Tibial nerve (tissue), 4 donors: Measurements from ENCODE around the gene CRYGA. TPM values are rescaled to one million over a fixed set of nuclear protein-coding genes. Genes with fewer than 3 reads are reported as not detected.

Source experiments
- DNase-seq, 2 donors: peaks; one replicate each; pipeline ENCODE4 v3.0.0-alpha.2; 2019; ENCODE audit warnings: low spot score in 2 of 2
- H3K27ac ChIP-seq, 4 donors: fragments of 200-600 bp; sonication (generic) in 3 of 4; one replicate each; pipeline ENCODE4 v1.5.1; 2017 to 2019; ENCODE audit warnings: mild to moderate bottlenecking in 1 of 4
- H3K27me3 ChIP-seq, 2 donors: fragments of 200-600 bp; sonication (generic) in 1 of 2; one replicate each; pipeline versions ENCODE4 v1.5.1 to v1.6.0; 2017 to 2019
- H3K36me3 ChIP-seq, 3 donors: fragments of 200-600 bp; sonication (generic); one replicate each; pipeline ENCODE4 v1.5.1; 2018 to 2019
- H3K4me1 ChIP-seq, 4 donors: fragments of 200-600 bp; sonication (generic) in 3 of 4; one replicate each; pipeline ENCODE4 v1.5.1; 2017 to 2019
- H3K4me3 ChIP-seq, 4 donors: fragments of 200-600 bp; sonication (generic) in 3 of 4; one replicate each; pipeline ENCODE4 v1.5.1; 2017 to 2019; ENCODE audit warnings: mild to moderate bottlenecking in 1 of 4, moderate library complexity in 1 of 4
- H3K9me3 ChIP-seq, 4 donors: fragments of 200-600 bp; sonication (generic) in 3 of 4; one replicate each; pipeline ENCODE4 v1.5.1; 2017 to 2019
- EP300 ChIP-seq, 2 donors: sonication (generic); formaldehyde crosslinking; IDR thresholded peaks; one replicate each; pipeline ENCODE4 v1.6.1; 2017; ENCODE audit warnings: antibody characterized with exemption in 2 of 2, mild to moderate bottlenecking in 1 of 2
- POLR2A ChIP-seq, 2 donors: fragments of 450-650 bp; IDR thresholded peaks; one replicate each; pipeline ENCODE4 v1.6.1; 2017; ENCODE audit warnings: antibody characterized with exemption in 2 of 2, mild to moderate bottlenecking in 2 of 2, moderate library complexity in 2 of 2
- WGBS, 2 donors: methylation state at CpG; one replicate each; pipeline ENCODE4 v1.1.5; 2018; 5-methylcytosine and 5-hydroxymethylcytosine counted together
- total RNA-seq, 4 donors: library from RNA; depleted of rRNA; stranded (reverse); fragments of >200 nt; gene quantifications; one replicate each; pipeline ENCODE4 v1.1.0, GENCODE V29; 2016
- TF ChIP-seq, protein P1 (sequence below), 5 experiments: fragments of 200-600 bp in 3 of 5; fragments of 450-650 bp in 2 of 5; sonication (generic) in 3 of 5; IDR thresholded peaks; one replicate each; pipeline ENCODE4 v1.5.1; 2016 to 2019; ENCODE audit warnings: antibody characterized with exemption in 5 of 5, mild to moderate bottlenecking in 3 of 5, moderate library complexity in 2 of 5

Gene CRYGA
- total RNA-seq, 4 donors from 2014 or later = not detected

DNA sequence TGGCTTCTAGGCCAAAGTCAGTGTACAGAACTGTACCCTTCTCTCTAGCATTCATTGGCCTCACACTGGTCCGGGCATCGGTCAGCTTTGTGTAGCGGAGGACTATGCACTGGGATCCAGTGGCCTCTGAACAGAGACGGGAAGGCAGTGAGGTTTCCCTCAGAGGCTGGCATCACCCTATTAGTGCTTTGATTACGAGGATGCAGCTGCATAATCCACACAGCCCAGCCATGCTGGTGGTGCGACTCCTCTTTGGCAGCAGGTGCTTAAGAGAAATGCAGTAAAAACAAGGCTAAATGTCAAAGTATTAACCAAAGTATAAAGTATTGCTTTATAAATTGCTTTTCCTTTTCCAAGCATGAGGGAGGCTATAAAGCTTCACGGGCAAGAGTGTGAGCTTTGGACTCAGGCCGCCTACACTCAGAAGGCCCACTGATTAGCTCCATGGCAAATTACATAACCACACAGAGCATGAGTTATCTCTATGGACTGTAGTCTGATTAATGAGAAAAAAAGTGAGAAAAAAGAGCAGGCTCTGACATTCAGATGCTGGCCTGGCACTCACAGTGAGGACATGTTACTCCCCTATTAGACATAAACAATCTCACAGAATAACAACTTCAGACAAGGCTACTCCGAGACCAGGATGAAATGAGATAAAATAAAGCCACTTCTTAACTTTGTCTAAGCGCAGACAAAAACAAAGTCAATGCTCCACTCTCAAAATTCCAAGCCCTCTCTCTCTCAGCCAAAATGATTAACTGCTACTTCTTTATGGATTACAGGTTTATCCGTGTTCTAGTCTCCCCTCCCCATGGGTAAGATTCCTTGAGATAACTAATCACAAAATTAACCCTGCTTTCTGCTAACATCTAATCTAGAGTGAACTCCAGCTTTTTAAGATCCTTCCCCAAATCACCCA lies 27.3 kb downstream of the CRYGA start:
- no peaks in the 10 kb centered on the region for H3K27me3 ChIP-seq
- no peak overlapping the region for H3K4me3 ChIP-seq
- H3K9me3 ChIP-seq = peaks cover 0 to 7% (median 0%) of the 10 kb centered on the region in 4 donors
- no peak for DNase-seq
- no peak for TF ChIP-seq EP300 (IDR thresholded peaks at IDR 0.05)
- TF ChIP-seq, protein P1, sequence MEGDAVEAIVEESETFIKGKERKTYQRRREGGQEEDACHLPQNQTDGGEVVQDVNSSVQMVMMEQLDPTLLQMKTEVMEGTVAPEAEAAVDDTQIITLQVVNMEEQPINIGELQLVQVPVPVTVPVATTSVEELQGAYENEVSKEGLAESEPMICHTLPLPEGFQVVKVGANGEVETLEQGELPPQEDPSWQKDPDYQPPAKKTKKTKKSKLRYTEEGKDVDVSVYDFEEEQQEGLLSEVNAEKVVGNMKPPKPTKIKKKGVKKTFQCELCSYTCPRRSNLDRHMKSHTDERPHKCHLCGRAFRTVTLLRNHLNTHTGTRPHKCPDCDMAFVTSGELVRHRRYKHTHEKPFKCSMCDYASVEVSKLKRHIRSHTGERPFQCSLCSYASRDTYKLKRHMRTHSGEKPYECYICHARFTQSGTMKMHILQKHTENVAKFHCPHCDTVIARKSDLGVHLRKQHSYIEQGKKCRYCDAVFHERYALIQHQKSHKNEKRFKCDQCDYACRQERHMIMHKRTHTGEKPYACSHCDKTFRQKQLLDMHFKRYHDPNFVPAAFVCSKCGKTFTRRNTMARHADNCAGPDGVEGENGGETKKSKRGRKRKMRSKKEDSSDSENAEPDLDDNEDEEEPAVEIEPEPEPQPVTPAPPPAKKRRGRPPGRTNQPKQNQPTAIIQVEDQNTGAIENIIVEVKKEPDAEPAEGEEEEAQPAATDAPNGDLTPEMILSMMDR (IDR thresholded peaks at IDR 0.05) = no peak
- peak overlapping the region in 1 of 4 donors; percentile 19 for H3K27ac ChIP-seq
- no peaks in the 10 kb centered on the region for H3K36me3 ChIP-seq
- no peaks in the 10 kb centered on the region for H3K4me1 ChIP-seq
- WGBS, 2 donors = 74 to 78% methylated on average over 11 of the region's 11 CpGs

DNA sequence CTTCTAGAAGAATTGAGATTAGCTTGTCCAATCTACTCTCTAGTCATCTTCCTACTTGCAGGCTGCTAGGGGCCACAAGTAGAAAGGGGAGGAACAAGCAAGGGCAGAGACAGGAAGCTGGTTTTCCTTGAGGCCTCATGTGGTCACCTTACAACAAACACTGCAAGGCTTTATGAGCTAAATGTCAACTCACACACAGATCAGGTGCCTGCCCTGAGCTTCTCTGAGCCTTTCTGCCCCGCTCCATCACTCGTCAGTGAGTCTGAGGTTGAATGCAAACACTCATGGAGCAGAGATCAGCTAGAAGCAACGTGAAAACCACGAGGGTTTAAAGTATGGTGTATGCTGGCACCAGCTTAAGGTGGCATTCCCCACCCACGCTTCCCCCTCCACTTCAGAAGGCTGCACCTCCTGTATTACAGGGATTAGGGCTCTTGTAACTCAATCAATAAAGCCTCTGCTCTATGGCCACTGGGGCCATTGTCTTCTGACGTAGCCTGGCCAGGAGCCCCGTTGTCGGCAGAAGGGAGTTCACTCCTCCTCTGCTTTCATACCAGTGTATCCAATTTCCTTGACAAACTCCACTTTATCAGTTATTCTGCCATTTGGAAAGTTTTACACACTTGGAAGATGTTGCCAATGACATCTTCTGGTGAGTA lies 28.3 kb downstream of the CRYGA start:
- no peak for DNase-seq
- no peaks in the 10 kb centered on the region for H3K4me1 ChIP-seq
- TF ChIP-seq, protein P1 (IDR thresholded peaks at IDR 0.05) = no peak
- TF ChIP-seq POLR2A (IDR thresholded peaks at IDR 0.05) (no peak), EP300 (IDR thresholded peaks at IDR 0.05) (no peak)
- no peaks in the 10 kb centered on the region for H3K27me3 ChIP-seq
- no peaks in the 10 kb centered on the region for H3K36me3 ChIP-seq
- peaks cover 0 to 7% (median 0%) of the 10 kb centered on the region in 4 donors for H3K9me3 ChIP-seq
- H3K27ac ChIP-seq = no peak overlapping the region
- 44 to 50% methylated on average over 8 of the region's 8 CpGs for WGBS, 2 donors
- H3K4me3 ChIP-seq = no peak overlapping the region

DNA sequence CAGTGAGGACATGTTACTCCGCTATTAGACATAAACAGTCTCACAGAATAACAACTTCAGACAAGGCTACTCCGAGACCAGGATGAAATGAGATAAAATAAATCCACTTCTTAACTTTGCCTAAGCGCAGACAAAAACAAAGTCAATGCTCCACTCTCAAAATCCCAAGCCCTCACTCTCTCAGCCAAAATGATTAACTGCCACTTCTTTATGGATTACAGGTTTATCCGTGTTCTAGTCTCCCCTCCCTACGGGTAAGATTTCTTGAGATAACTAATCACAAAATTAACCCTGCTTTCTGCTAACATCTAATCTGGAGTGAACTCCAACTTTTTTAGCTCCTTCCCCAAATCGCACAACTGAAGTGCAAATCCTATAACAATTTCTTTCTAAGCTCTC lies 32.7 kb downstream of the CRYGA start:
- H3K4me3 ChIP-seq = no peak overlapping the region
- H3K4me1 ChIP-seq = no peaks in the 10 kb centered on the region
- 78 to 82% methylated on average over 6 of the region's 6 CpGs for WGBS, 2 donors
- H3K36me3 ChIP-seq = no peaks in the 10 kb centered on the region
- no peaks in the 10 kb centered on the region for H3K9me3 ChIP-seq
- no peak overlapping the region for H3K27ac ChIP-seq
- peaks cover 0 to 15% of the 10 kb centered on the region in 2 donors for H3K27me3 ChIP-seq
- TF ChIP-seq EP300 (IDR thresholded peaks at IDR 0.05) (no peak), POLR2A (IDR thresholded peaks at IDR 0.05) (no peak)
- TF ChIP-seq, protein P1 (IDR thresholded peaks at IDR 0.05) = no peak
- no peak for DNase-seq

DNA sequence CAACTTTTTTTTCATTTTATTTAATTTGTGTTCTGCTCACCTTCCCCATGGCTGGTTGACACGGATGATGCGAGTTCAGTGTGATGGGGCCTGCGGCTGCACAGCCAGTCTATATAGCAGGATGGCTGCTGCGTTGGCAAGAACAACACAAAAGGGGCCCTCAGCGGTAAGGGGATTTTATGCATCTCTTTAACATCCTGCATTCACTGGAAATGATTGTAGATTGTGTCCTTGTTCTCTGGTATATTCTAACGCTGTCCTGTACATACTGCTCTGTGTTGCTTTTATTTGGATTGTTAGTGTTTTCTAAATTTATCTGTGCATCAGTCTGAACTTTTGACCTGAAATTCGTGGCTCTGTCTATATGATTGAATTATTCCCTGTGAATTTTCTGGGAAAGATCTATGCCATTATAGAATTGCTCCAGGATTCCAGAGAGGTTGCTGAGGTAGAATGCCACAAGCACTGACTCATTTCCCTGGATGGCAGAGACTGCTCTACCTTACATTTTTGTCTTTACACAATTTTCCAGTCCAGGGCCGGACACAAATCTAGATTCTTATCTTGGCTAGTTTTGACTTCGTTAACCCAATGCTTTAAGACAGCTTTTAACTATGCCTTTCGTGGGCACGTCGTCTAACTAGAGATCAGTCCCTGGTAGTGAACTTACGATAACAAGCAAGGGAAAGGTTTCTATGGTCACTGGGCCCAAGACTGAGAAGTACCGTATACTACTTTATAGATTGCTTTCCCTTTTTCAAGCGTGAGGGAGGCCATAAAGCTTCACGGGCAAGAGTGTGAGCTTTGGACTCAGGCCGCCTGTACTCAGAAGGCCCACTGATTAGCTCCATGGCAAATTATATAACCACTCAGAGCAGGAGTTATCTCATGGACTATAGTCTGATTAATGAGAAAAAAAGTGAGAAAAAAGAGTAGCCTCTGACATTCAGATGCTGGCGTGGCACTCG lies 33.4 kb downstream of the CRYGA start, which contains the start of gene CRYGC:
Gene CRYGC (minus strand): TSS at position 85 of the 968 bp plus-strand sequence. CDS start 36 bp downstream, at position 49.
- H3K36me3 ChIP-seq = no peaks in the 10 kb centered on the region
- H3K9me3 ChIP-seq = no peaks in the 10 kb centered on the region
- 65 to 67% methylated on average over 19 of the region's 19 CpGs for WGBS, 2 donors
- no peaks in the 10 kb centered on the region for H3K4me1 ChIP-seq
- peaks cover 0 to 21% of the 10 kb centered on the region in 2 donors for H3K27me3 ChIP-seq
- TF ChIP-seq POLR2A (IDR thresholded peaks at IDR 0.05) = no peak
- no peak for TF ChIP-seq EP300 (IDR thresholded peaks at IDR 0.05)
- TF ChIP-seq, protein P1 (IDR thresholded peaks at IDR 0.05) = no peak
- H3K4me3 ChIP-seq = no peak within 1 kb of the TSS
- DNase-seq = no peak
- no peak within 1 kb of the TSS for H3K27ac ChIP-seq
